Uterus (tissue), 2 donors: ENCODE results near the gene CLDN25.
A peak's percentile ranks its signal among the peaks of the same experiment; 100 is the strongest.

Experiments used
- CTCF ChIP-seq, 4 experiments: fragments of 200-600 bp in 2 of 4; fragments of 450-650 bp in 2 of 4; sonication (generic) in 2 of 4; IDR thresholded peaks; one replicate each; pipeline ENCODE4 v1.5.1; 2016 to 2019; ENCODE audit warnings: antibody characterized with exemption in 4 of 4, mild to moderate bottlenecking in 2 of 4, moderate library complexity in 1 of 4
- POLR2A ChIP-seq, 2 donors: fragments of 450-650 bp; IDR thresholded peaks; one replicate each; pipeline ENCODE4 v1.6.1; 2016; ENCODE audit warnings: antibody characterized with exemption in 2 of 2, mild to moderate bottlenecking in 1 of 2, moderate library complexity in 1 of 2

DNA sequence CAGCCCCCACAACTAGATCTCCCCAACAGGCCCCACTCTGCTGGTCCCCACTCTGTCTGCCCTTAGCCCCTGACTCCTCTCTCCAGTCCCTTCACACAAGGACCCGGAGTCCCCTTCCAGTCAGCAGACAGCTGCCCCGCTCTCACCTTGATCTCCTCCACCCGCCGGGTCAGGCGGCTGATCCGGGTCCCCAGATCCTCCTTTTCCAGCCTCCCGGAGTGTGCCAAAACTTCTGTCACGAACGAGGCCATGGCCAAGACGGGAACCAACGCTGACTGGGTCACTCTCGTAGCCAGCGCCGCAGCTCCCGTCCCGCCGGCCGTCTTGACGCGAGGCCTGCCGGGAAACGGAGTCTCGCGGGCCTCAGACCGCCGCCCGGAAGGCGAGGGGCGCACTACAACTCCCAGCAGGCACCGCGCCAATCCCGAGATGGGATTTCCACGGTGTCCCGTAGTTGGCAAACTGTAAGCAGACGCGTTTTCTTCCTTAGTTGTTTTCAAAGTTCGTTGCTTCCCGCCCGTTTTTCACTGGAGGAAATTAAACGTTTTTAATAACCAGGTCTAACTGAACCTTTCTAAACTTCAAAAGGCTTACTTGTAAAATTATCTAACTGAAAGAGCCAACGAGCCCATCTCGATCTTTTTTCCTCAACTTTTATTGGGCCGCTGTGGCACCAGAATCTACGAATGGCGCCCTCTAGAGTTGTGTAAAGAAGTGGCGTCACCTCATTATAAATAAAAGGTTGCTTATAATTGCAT is 6.0 kb upstream of the CLDN25 start, which contains the start of gene ZW10:
- TF ChIP-seq CTCF (IDR thresholded peaks at IDR 0.05) (peak; percentile 60 to 82 (median 77)), POLR2A (IDR thresholded peaks at IDR 0.05) (peak; percentile 20 to 42)
